ENCODE results near the gene CDK1.
A peak's percentile ranks its signal among the peaks of the same experiment; 100 is the strongest.

GRCh38 chr10:60820093-60820754 is 41.9 kb downstream of the CDK1 start:
- peak in 2 of 3 experiments; percentile 31 to 51; a peak in 3 of 4 replicates for TF ChIP-seq CTCF (IDR thresholded peaks at IDR 0.05; ENCODE audit: control extremely low read depth in 1 of 3, insufficient read depth in 1 of 3, low read depth in 1 of 3, low read length in 3 of 3)
- no peak for TF ChIP-seq EGR1 (IDR thresholded peaks at IDR 0.05; ENCODE audit: borderline replicate concordance, low read depth, low read length)
- no peak for TF ChIP-seq YY1 (IDR thresholded peaks at IDR 0.05; ENCODE audit: low read depth, low read length)
- no peak for TF ChIP-seq POLR2AphosphoS5 (IDR thresholded peaks at IDR 0.05; ENCODE audit: low read depth, low read length)
- TF ChIP-seq MAFK (IDR thresholded peaks at IDR 0.05; ENCODE audit: low read depth, low read length): no peak
- TF ChIP-seq SIRT6 (IDR thresholded peaks at IDR 0.05; ENCODE audit: low read length): no peak
- no peak for TF ChIP-seq HDAC2 (IDR thresholded peaks at IDR 0.05; ENCODE audit: borderline replicate concordance in 1 of 2, low read depth in 2 of 2, low read length in 2 of 2)
- no peak for TF ChIP-seq PHF8 (conservative IDR thresholded peaks at IDR 0.05; ENCODE audit: low read depth, low read length)
- no peak for TF ChIP-seq TEAD4 (IDR thresholded peaks at IDR 0.05; ENCODE audit: low read depth, low read length)
- no peak for TF ChIP-seq CEBPB (IDR thresholded peaks at IDR 0.05; ENCODE audit: low read depth, low read length)
- TF ChIP-seq JUND (IDR thresholded peaks at IDR 0.05; ENCODE audit: low read length): no peak
- no peak for TF ChIP-seq MAX (IDR thresholded peaks at IDR 0.05)
- no peak for TF ChIP-seq E2F6 (IDR thresholded peaks at IDR 0.05)

All from H1 (cell line).